GM23338 (cell line): ENCODE measurements around the gene CORO1C. TPM values are rescaled to one million over a fixed set of nuclear protein-coding genes. Genes with fewer than 3 reads are reported as not detected.

Experiments
- ATAC-seq: fragments of 200-7000 bp; cut with Tn5 transposase; 3 replicates; pipeline ENCODE4 v1.9.1; 2020
- DNase-seq: peaks from one replicate; pipeline ENCODE4 v3.0.0-alpha.2; 2015; ENCODE audit warnings: low spot score
- H2AFZ ChIP-seq: fragments of 200-600 bp; sonication (generic); 2 replicates; pipeline ENCODE4 v1.8.0; 2016; ENCODE audit warnings: antibody characterized with exemption, mild to moderate bottlenecking, moderate library complexity
- H3F3A ChIP-seq: fragments of 200-600 bp; sonication (generic); replicated peaks from 2 replicates; pipeline ENCODE4 v1.8.0; 2017; ENCODE audit warnings: antibody characterized with exemption, mixed run types, low read depth
- H3K27ac ChIP-seq: fragments of 200-600 bp; sonication (generic); 2 replicates; pipeline ENCODE4 v1.6.1; 2016; ENCODE audit warnings: low read depth
- H3K27me3 ChIP-seq: fragments of 200-600 bp; sonication (generic); 2 replicates; pipeline ENCODE4 v1.8.0; 2016; ENCODE audit warnings: mild to moderate bottlenecking, mixed run types, moderate library complexity; ENCODE audit not compliant: insufficient read depth
- H3K36me3 ChIP-seq: fragments of 200-600 bp; sonication (generic); 2 replicates; pipeline ENCODE4 v1.8.0; 2016; ENCODE audit warnings: mild to moderate bottlenecking; ENCODE audit not compliant: insufficient read depth
- H3K4me1 ChIP-seq: fragments of 200-600 bp; sonication (generic); 2 replicates; pipeline ENCODE4 v1.8.0; 2016; ENCODE audit warnings: mild to moderate bottlenecking, moderate library complexity; ENCODE audit not compliant: insufficient read depth
- H3K4me2 ChIP-seq: fragments of 200-600 bp; sonication (generic); 2 replicates; pipeline ENCODE4 v1.7.1; 2017; ENCODE audit warnings: mixed run types
- H3K4me3 ChIP-seq: fragments of 200-600 bp; sonication (generic); 2 replicates; pipeline ENCODE4 v1.6.1; 2016; ENCODE audit warnings: mixed run types
- H3K79me2 ChIP-seq: fragments of 200-600 bp; sonication (generic); replicated peaks from 2 replicates; pipeline ENCODE4 v1.8.0; 2017; ENCODE audit warnings: mild to moderate bottlenecking; ENCODE audit not compliant: insufficient read depth
- H3K9me2 ChIP-seq: fragments of 200-600 bp; sonication (generic); 2 replicates; pipeline ENCODE4 v1.8.0; 2017; ENCODE audit not compliant: insufficient read depth
- H4K20me1 ChIP-seq: fragments of 200-600 bp; sonication (generic); replicated peaks from 2 replicates; pipeline ENCODE4 v1.8.0; 2017; ENCODE audit warnings: mild to moderate bottlenecking; ENCODE audit not compliant: insufficient read depth
- H3K27ac Mint-ChIP-seq: 2 replicates; pipeline ENCODE4 v1.8.0; 2020; ENCODE audit warnings: inconsistent platforms, mild to moderate bottlenecking, moderate library complexity, mixed read lengths
- H3K27me3 Mint-ChIP-seq: 3 replicates; pipeline ENCODE4 v1.8.0; 2022; ENCODE audit warnings: low read depth, mild to moderate bottlenecking, moderate library complexity, mixed read lengths, inconsistent platforms; ENCODE audit not compliant: insufficient read depth, poor library complexity
- H3K36me3 Mint-ChIP-seq: 3 replicates; pipeline ENCODE4 v1.8.0; 2021; ENCODE audit warnings: low read depth, mild to moderate bottlenecking, inconsistent platforms, moderate library complexity, mixed read lengths
- H3K4me1 Mint-ChIP-seq: 3 replicates; pipeline ENCODE4 v1.8.0; 2020; ENCODE audit warnings: mild to moderate bottlenecking, inconsistent platforms, mixed read lengths
- H3K4me3 Mint-ChIP-seq: 3 replicates; pipeline ENCODE4 v1.8.0; 2021; ENCODE audit warnings: moderate library complexity, mild to moderate bottlenecking, inconsistent platforms, mixed read lengths
- H3K9me3 Mint-ChIP-seq: 3 replicates; pipeline ENCODE4 v1.8.0; 2020; ENCODE audit warnings: moderate library complexity, mild to moderate bottlenecking, inconsistent platforms, mixed read lengths
- CREB1 ChIP-seq: fragments of 250-450 bp; sonication (Bioruptor Pico); IDR thresholded peaks from 2 replicates; pipeline ENCODE4 v1.5.0; 2020; ENCODE audit warnings: low read depth, mild to moderate bottlenecking, moderate library complexity
- EZH2phosphoT487 ChIP-seq: fragments of 200-600 bp; sonication (generic); IDR thresholded peaks from one replicate; pipeline ENCODE4 v1.8.1; 2018; ENCODE audit warnings: antibody characterized with exemption; ENCODE audit not compliant: unreplicated experiment
- JUNB ChIP-seq: IDR thresholded peaks from one replicate; pipeline ENCODE4 v1.6.1; 2016; ENCODE audit warnings: antibody characterized with exemption; ENCODE audit not compliant: unreplicated experiment
- NANOG ChIP-seq: IDR thresholded peaks from 2 replicates; pipeline ENCODE4 v1.6.1; 2016; ENCODE audit warnings: antibody characterized with exemption, borderline replicate concordance
- STAT1 ChIP-seq: IDR thresholded peaks from one replicate; pipeline ENCODE4 v1.6.1; 2016; ENCODE audit warnings: antibody characterized with exemption; ENCODE audit not compliant: unreplicated experiment
- ZNF114 ChIP-seq: fragments of 250-450 bp; sonication (Bioruptor Pico); IDR thresholded peaks from 2 replicates; pipeline ENCODE4 v1.5.0; 2020; ENCODE audit warnings: mild to moderate bottlenecking, moderate library complexity
- polyA plus RNA-seq: library from polyadenylated mRNA; unstranded; fragments of >200 nt; fragmentation: Nextera tagmentation; extraction: Ambion mirVana; gene quantifications from 2 replicates; pipeline ENCODE4 v1.2.1, GENCODE V29; 2016
- total RNA-seq: library from RNA; depleted of rRNA; stranded (reverse); fragments of >200 nt; shearing (Covaris generic); gene quantifications from 2 replicates; pipeline ENCODE4 v1.2.3, GENCODE V29; 2014
- TF ChIP-seq, protein P1 (sequence below): IDR thresholded peaks from 2 replicates; pipeline ENCODE4 v1.6.1; 2016; ENCODE audit warnings: antibody characterized with exemption
- TF ChIP-seq, protein P2 (sequence below): IDR thresholded peaks from one replicate; pipeline ENCODE4 v1.6.1; 2018; ENCODE audit warnings: antibody characterized with exemption; ENCODE audit not compliant: unreplicated experiment
- TF ChIP-seq, protein P3 (sequence below): fragments of 250-450 bp; sonication (Bioruptor Pico); IDR thresholded peaks from 2 replicates; pipeline ENCODE4 v1.5.0; 2020; ENCODE audit warnings: mild to moderate bottlenecking, moderate library complexity

Gene CORO1C
- total and polyA plus RNA-seq, 2 experiments from 2014 or later: 59.2 to 89.5 TPM

DNA sequence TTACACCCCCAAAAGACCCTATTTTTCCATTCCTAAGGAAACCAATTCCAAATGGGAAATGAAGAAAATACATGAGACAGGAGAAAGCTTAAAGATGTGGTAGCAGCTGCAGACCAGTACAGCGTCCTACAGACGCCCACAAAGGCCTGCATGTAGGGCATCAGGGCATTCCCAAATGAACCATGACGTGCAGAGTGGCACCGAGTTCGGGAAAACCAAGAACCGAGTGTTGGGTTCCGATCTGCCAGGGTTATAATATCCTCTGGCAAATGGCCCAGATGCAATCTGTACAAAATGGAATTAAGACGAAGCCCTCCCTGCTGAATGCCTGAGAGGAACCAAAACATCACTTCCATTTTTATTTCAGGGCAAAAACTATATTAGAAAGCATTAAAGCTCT is 63.3 kb downstream of the CORO1C start:
- no peak for TF ChIP-seq EZH2phosphoT487
- TF ChIP-seq, protein P1, sequence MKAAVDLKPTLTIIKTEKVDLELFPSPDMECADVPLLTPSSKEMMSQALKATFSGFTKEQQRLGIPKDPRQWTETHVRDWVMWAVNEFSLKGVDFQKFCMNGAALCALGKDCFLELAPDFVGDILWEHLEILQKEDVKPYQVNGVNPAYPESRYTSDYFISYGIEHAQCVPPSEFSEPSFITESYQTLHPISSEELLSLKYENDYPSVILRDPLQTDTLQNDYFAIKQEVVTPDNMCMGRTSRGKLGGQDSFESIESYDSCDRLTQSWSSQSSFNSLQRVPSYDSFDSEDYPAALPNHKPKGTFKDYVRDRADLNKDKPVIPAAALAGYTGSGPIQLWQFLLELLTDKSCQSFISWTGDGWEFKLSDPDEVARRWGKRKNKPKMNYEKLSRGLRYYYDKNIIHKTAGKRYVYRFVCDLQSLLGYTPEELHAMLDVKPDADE: no peak
- TF ChIP-seq, protein P2, sequence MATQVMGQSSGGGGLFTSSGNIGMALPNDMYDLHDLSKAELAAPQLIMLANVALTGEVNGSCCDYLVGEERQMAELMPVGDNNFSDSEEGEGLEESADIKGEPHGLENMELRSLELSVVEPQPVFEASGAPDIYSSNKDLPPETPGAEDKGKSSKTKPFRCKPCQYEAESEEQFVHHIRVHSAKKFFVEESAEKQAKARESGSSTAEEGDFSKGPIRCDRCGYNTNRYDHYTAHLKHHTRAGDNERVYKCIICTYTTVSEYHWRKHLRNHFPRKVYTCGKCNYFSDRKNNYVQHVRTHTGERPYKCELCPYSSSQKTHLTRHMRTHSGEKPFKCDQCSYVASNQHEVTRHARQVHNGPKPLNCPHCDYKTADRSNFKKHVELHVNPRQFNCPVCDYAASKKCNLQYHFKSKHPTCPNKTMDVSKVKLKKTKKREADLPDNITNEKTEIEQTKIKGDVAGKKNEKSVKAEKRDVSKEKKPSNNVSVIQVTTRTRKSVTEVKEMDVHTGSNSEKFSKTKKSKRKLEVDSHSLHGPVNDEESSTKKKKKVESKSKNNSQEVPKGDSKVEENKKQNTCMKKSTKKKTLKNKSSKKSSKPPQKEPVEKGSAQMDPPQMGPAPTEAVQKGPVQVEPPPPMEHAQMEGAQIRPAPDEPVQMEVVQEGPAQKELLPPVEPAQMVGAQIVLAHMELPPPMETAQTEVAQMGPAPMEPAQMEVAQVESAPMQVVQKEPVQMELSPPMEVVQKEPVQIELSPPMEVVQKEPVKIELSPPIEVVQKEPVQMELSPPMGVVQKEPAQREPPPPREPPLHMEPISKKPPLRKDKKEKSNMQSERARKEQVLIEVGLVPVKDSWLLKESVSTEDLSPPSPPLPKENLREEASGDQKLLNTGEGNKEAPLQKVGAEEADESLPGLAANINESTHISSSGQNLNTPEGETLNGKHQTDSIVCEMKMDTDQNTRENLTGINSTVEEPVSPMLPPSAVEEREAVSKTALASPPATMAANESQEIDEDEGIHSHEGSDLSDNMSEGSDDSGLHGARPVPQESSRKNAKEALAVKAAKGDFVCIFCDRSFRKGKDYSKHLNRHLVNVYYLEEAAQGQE: no peak
- no peak for TF ChIP-seq JUNB
- no peak for TF ChIP-seq ZNF114
- TF ChIP-seq, protein P3, sequence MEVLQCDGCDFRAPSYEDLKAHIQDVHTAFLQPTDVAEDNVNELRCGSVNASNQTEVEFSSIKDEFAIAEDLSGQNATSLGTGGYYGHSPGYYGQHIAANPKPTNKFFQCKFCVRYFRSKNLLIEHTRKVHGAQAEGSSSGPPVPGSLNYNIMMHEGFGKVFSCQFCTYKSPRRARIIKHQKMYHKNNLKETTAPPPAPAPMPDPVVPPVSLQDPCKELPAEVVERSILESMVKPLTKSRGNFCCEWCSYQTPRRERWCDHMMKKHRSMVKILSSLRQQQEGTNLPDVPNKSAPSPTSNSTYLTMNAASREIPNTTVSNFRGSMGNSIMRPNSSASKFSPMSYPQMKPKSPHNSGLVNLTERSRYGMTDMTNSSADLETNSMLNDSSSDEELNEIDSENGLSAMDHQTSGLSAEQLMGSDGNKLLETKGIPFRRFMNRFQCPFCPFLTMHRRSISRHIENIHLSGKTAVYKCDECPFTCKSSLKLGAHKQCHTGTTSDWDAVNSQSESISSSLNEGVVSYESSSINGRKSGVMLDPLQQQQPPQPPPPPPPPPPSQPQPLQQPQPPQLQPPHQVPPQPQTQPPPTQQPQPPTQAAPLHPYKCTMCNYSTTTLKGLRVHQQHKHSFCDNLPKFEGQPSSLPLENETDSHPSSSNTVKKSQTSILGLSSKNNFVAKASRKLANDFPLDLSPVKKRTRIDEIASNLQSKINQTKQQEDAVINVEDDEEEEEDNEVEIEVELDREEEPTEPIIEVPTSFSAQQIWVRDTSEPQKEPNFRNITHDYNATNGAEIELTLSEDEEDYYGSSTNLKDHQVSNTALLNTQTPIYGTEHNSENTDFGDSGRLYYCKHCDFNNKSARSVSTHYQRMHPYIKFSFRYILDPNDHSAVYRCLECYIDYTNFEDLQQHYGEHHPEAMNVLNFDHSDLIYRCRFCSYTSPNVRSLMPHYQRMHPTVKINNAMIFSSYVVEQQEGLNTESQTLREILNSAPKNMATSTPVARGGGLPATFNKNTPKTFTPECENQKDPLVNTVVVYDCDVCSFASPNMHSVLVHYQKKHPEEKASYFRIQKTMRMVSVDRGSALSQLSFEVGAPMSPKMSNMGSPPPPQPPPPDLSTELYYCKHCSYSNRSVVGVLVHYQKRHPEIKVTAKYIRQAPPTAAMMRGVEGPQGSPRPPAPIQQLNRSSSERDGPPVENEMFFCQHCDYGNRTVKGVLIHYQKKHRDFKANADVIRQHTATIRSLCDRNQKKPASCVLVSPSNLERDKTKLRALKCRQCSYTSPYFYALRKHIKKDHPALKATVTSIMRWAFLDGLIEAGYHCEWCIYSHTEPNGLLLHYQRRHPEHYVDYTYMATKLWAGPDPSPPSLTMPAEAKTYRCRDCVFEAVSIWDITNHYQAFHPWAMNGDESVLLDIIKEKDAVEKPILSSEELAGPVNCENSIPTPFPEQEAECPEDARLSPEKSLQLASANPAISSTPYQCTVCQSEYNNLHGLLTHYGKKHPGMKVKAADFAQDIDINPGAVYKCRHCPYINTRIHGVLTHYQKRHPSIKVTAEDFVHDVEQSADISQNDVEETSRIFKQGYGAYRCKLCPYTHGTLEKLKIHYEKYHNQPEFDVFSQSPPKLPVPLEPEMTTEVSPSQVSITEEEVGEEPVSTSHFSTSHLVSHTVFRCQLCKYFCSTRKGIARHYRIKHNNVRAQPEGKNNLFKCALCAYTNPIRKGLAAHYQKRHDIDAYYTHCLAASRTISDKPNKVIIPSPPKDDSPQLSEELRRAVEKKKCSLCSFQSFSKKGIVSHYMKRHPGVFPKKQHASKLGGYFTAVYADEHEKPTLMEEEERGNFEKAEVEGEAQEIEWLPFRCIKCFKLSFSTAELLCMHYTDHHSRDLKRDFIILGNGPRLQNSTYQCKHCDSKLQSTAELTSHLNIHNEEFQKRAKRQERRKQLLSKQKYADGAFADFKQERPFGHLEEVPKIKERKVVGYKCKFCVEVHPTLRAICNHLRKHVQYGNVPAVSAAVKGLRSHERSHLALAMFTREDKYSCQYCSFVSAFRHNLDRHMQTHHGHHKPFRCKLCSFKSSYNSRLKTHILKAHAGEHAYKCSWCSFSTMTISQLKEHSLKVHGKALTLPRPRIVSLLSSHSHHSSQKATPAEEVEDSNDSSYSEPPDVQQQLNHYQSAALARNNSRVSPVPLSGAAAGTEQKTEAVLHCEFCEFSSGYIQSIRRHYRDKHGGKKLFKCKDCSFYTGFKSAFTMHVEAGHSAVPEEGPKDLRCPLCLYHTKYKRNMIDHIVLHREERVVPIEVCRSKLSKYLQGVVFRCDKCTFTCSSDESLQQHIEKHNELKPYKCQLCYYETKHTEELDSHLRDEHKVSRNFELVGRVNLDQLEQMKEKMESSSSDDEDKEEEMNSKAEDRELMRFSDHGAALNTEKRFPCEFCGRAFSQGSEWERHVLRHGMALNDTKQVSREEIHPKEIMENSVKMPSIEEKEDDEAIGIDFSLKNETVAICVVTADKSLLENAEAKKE: no peak
- TF ChIP-seq CREB1 (CRISPR knock-in tag): no peak
- no peak for TF ChIP-seq NANOG
- TF ChIP-seq STAT1: no peak
- Mint-ChIP-seq H3K9me3 (no peaks in the 10 kb centered on the region), H3K4me3 (no peak overlapping the region), H3K4me1 (peaks cover 31% of the 10 kb centered on the region), H3K36me3 (peaks cover 3% of the 10 kb centered on the region; the same call in 1 of the 3 replicates), H3K27me3 (peaks cover 6% of the 10 kb centered on the region), H3K27ac (no peak overlapping the region)
- Histone ChIP-seq H3K27ac (no peak overlapping the region), H3K9me2 (no peaks in the 10 kb centered on the region), H3K4me2 (no peak overlapping the region), H3K4me3 (no peak overlapping the region), H2AFZ (no peak overlapping the region), H4K20me1 (peaks cover 6% of the 10 kb centered on the region), H3K36me3 (no peaks in the 10 kb centered on the region), H3K79me2 (peaks cover 5% of the 10 kb centered on the region; the same call in 1 of the 2 replicates), H3K27me3 (no peaks in the 10 kb centered on the region), H3K4me1 (no peaks in the 10 kb centered on the region; the same call in 1 of the 2 replicates), H3F3A (no peaks in the 10 kb centered on the region)
- ATAC-seq: no peak
- no peak for DNase-seq
